ENCODE results near the gene ARHGEF19.
"Not testable (repeated sequence)": the region's sequence is repeated elsewhere in the genome, so short reads cannot be mapped to it uniquely, and the experiment has no call there.

The ARHGEF19 gene

DNA sequence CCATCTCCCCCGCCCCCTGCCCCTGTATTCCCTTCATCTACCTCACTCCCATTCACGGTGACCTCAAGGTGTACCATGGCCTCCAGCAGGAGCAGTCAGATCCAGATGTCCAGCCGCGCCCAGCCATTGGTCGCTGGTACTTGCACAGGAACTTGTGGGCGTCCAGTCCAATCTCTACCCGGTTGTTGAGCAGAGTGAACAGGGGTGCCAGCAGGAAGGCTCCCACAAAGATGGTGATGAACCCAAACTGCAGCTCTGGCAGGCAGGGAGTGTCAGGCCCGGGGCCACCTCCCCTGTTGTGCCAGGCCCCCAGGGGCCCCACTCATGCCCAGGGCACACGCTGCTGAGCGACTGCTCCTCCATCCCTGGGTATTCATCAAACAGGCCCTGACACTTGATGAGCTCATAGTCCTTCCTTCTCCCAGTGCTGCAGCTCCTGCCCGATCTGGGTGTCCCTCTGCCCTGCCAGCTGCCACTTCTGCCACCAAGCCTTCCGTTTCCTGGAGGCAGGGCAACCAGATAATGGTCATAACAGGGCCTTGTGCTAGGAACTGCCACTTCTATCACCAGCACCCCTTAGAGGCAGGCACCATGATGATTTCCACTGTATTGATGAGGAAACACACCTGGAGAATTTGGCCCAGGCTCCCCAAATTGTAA lies 5.7 kb upstream of the ARHGEF19 start:
- Histone ChIP-seq H3K36me3 (ENCODE audit: insufficient read depth, low read length) (no peaks in the 10 kb centered on the region), H3K9me3 (ENCODE audit: insufficient read depth, low read depth, low read length) (no peaks in the 10 kb centered on the region), H3K4me3 (ENCODE audit: low read length) (peak overlapping the region; percentile 55; the same call in 1 of the 2 replicates), H3K27me3 (ENCODE audit: insufficient read depth, low read length) (peaks cover 14% of the 10 kb centered on the region), H3K9ac (ENCODE audit: low read depth, low read length) (no peak overlapping the region), H3K4me1 (ENCODE audit: insufficient read depth, low read length) (peaks cover 15% of the 10 kb centered on the region), H3K27ac (ENCODE audit: low read depth, low read length) (no peak overlapping the region)
- WGBS = 84% methylated on average over 12 of the region's 12 CpGs

GRCh38 chr1:16217061-16217785 lies 4.8 kb upstream of the ARHGEF19 start:
- no peak overlapping the region for H3K9ac ChIP-seq (ENCODE audit: low read depth, low read length)
- 3% methylated on average over 46 of the region's 46 CpGs for WGBS
- no peak overlapping the region for H3K27ac ChIP-seq (ENCODE audit: low read depth, low read length)

GRCh38 chr1:16215882-16216753 lies 3.7 kb upstream of the ARHGEF19 start:
- peaks cover 14% of the 10 kb centered on the region for H3K27me3 ChIP-seq (ENCODE audit: insufficient read depth, low read length)
- H3K36me3 ChIP-seq (ENCODE audit: insufficient read depth, low read length) = no peaks in the 10 kb centered on the region
- H3K4me3 ChIP-seq (ENCODE audit: low read length) = peak overlapping the region; percentile 61
- H3K9ac ChIP-seq (ENCODE audit: low read depth, low read length) = no peak overlapping the region
- no peaks in the 10 kb centered on the region for H3K9me3 ChIP-seq (ENCODE audit: insufficient read depth, low read depth, low read length)
- peaks cover 31% of the 10 kb centered on the region for H3K4me1 ChIP-seq (ENCODE audit: insufficient read depth, low read length)
- H3K27ac ChIP-seq (ENCODE audit: low read depth, low read length) = no peak overlapping the region
- WGBS = 20% methylated on average over 33 of the region's 33 CpGs

More at GRCh38 chr1:16217061-16217785, 4.8 kb upstream of the ARHGEF19 start:
- Histone ChIP-seq H3K27me3 (ENCODE audit: insufficient read depth, low read length) (peaks cover 14% of the 10 kb centered on the region), H3K9me3 (ENCODE audit: insufficient read depth, low read depth, low read length) (no peaks in the 10 kb centered on the region), H3K4me3 (ENCODE audit: low read length) (peak overlapping the region; percentile 61), H3K4me1 (ENCODE audit: insufficient read depth, low read length) (peaks cover 22% of the 10 kb centered on the region), H3K36me3 (ENCODE audit: insufficient read depth, low read length) (no peaks in the 10 kb centered on the region)

DNA sequence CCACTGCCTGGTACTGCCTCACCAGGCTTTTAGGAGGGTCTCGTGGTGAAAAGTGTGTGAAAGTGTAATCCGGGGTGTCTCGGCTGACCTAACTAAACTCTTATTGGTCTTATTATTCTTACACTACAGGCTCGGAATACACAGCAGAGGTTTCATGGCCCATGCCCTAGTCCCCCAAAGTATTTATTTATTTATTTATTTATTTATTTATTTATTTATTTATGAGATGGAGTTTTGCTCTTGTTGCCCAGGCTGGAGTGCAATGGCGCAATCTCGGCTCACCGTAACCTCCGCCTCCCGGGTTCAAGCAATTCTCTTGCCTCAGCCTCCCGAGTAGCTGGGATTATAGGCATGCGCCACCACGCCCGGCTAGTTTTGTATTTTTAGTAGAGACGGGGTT lies 2.8 kb upstream of the ARHGEF19 start:
- H3K27ac ChIP-seq (ENCODE audit: low read depth, low read length); H3K36me3 ChIP-seq (ENCODE audit: insufficient read depth, low read length); H3K4me3 ChIP-seq (ENCODE audit: low read length); H3K9ac ChIP-seq (ENCODE audit: low read depth, low read length); H3K9me3 ChIP-seq (ENCODE audit: insufficient read depth, low read depth, low read length): not testable (repeated sequence)
- Histone ChIP-seq H3K4me1 (ENCODE audit: insufficient read depth, low read length) (peaks cover 32% of the 10 kb centered on the region), H3K27me3 (ENCODE audit: insufficient read depth, low read length) (peaks cover 14% of the 10 kb centered on the region)
- WGBS = 98% methylated on average over 12 of the region's 14 CpGs

GRCh38 chr1:16213544-16213943 lies 1.1 kb upstream of the ARHGEF19 start:
- not testable (repeated sequence) for H3K4me3 ChIP-seq (ENCODE audit: low read length); H3K27ac ChIP-seq (ENCODE audit: low read depth, low read length); H3K36me3 ChIP-seq (ENCODE audit: insufficient read depth, low read length); H3K9me3 ChIP-seq (ENCODE audit: insufficient read depth, low read depth, low read length); H3K9ac ChIP-seq (ENCODE audit: low read depth, low read length)
- WGBS = 91% methylated on average over 3 of the region's 3 CpGs
- peaks cover 32% of the 10 kb centered on the region for H3K4me1 ChIP-seq (ENCODE audit: insufficient read depth, low read length)
- H3K27me3 ChIP-seq (ENCODE audit: insufficient read depth, low read length) = peaks cover 14% of the 10 kb centered on the region

GRCh38 chr1:16213013-16213412 lies 561 bp upstream of the ARHGEF19 start:
- H3K9me3 ChIP-seq (ENCODE audit: insufficient read depth, low read depth, low read length) = no peaks in the 10 kb centered on the region
- peak overlapping the region; percentile 87 for H3K9ac ChIP-seq (ENCODE audit: low read depth, low read length)
- peak overlapping the region; percentile 29; the same call in 1 of the 2 replicates for H3K27ac ChIP-seq (ENCODE audit: low read depth, low read length)
- H3K27me3 ChIP-seq (ENCODE audit: insufficient read depth, low read length) = peaks cover 11% of the 10 kb centered on the region
- WGBS = 82% methylated on average over 3 of the region's 3 CpGs
- peaks cover 32% of the 10 kb centered on the region for H3K4me1 ChIP-seq (ENCODE audit: insufficient read depth, low read length)
- peak overlapping the region; percentile 64 for H3K4me3 ChIP-seq (ENCODE audit: low read length)
- H3K36me3 ChIP-seq (ENCODE audit: insufficient read depth, low read length) = no peaks in the 10 kb centered on the region

DNA sequence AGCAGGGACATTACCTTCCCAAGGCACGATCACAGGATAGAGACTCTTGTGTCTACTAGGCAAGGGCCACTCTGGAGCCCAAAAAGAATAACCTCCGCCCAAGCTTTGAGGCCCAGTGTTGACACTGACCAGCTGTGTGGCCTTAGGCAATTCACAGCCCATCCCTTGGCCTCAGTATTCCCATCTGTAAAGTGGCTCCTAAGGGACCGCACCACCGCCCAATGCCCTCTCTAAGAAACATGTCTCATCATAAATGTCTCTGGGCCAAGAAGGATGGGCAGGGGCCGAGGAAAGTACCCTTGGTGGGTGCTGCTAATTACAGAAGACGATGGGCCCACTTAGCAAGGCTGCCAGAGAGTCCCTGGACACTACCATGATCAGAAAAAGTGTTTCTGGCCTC lies 628 bp downstream of the ARHGEF19 start:
- Histone ChIP-seq H3K9ac (ENCODE audit: low read depth, low read length) (peak overlapping the region; percentile 87), H3K27me3 (ENCODE audit: insufficient read depth, low read length) (peaks cover 6% of the 10 kb centered on the region), H3K4me1 (ENCODE audit: insufficient read depth, low read length) (peaks cover 29% of the 10 kb centered on the region), H3K9me3 (ENCODE audit: insufficient read depth, low read depth, low read length) (no peaks in the 10 kb centered on the region), H3K27ac (ENCODE audit: low read depth, low read length) (peak overlapping the region; percentile 57), H3K4me3 (ENCODE audit: low read length) (peak overlapping the region; percentile 64), H3K36me3 (ENCODE audit: insufficient read depth, low read length) (no peaks in the 10 kb centered on the region)
- 95% methylated on average over 6 of the region's 6 CpGs for WGBS

- H3K4me1 ChIP-seq (ENCODE audit: insufficient read depth, low read length) = peaks cover 20% of the 10 kb centered on the region
- WGBS = 88% methylated on average over 4 of the region's 4 CpGs
- no peak overlapping the region for H3K27ac ChIP-seq (ENCODE audit: low read depth, low read length)
- H3K36me3 ChIP-seq (ENCODE audit: insufficient read depth, low read length) = no peaks in the 10 kb centered on the region
- no peak overlapping the region for H3K9ac ChIP-seq (ENCODE audit: low read depth, low read length)
- no peaks in the 10 kb centered on the region for H3K9me3 ChIP-seq (ENCODE audit: insufficient read depth, low read depth, low read length)
- H3K27me3 ChIP-seq (ENCODE audit: insufficient read depth, low read length) = no peaks in the 10 kb centered on the region
- no peak overlapping the region for H3K4me3 ChIP-seq (ENCODE audit: low read length)
Measured at GRCh38 chr1:16210581-16210980, 1.9 kb downstream of the ARHGEF19 start.

DNA sequence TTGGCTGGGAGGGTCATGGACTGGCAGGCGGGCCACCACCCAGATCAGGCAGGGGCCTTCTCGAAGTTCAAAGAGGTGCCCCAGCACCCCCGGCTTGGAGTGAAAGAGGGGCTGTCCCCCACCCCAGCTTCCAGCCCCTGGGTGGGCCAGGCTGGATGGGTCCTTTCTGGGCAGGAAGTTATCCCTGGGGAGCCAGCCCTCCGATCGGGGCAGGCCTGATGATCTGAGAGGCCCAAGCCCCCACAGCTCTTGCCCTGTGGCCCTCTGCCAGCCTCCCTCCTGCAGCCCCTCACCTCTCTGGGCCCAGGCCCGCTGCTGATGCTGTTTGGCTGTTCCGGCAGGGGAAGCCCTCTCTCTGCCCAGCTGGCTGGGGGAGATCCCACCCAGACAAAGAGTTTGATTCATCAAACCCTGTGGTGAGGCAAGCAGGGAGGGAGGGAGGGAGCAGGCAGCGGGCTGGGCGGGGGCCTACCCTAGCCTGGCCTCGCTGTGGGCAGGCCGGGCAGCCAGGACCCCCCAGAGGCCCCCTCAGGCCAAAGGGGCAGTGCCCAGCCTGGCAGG lies 2.5 kb downstream of the ARHGEF19 start:
- Histone ChIP-seq H3K27me3 (ENCODE audit: insufficient read depth, low read length) (no peaks in the 10 kb centered on the region), H3K27ac (ENCODE audit: low read depth, low read length) (no peak overlapping the region), H3K4me3 (ENCODE audit: low read length) (no peak overlapping the region), H3K9ac (ENCODE audit: low read depth, low read length) (no peak overlapping the region), H3K36me3 (ENCODE audit: insufficient read depth, low read length) (no peaks in the 10 kb centered on the region), H3K4me1 (ENCODE audit: insufficient read depth, low read length) (peaks cover 20% of the 10 kb centered on the region), H3K9me3 (ENCODE audit: insufficient read depth, low read depth, low read length) (no peaks in the 10 kb centered on the region)
- 84% methylated on average over 11 of the region's 11 CpGs for WGBS

DNA sequence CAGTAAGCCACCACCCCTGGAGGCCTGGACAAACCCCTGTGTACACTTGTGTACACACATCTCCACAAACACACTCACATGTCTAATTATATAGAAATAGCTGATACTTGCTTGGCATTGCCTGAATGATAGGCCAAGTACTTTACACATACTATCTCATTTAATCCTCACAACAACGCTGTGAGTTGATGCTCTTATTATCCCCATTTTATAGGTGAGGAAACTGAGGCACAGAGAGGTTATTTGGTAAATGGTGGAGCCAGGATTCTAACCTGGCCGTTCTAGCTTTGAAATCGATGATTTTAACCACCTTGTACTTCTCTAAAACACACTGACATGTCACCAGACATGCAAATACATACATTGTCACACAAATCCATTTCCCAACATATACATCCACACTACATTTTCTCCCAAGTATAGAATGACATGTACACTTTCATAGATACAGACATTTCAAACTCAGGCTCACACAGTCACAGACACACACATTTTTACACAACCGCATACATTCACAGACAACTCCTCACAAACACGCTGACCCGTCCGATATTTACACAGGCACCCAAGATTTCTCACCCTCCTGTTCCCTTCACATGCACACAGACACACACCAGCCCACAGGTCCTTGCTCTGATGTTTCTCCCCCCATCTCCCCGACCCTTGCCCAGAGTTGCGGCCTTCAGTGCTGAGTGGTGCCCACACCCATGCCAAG lies 3.2 kb downstream of the ARHGEF19 start:
- Histone ChIP-seq H3K36me3 (ENCODE audit: insufficient read depth, low read length) (peaks cover 6% of the 10 kb centered on the region), H3K27ac (ENCODE audit: low read depth, low read length) (no peak overlapping the region), H3K27me3 (ENCODE audit: insufficient read depth, low read length) (no peaks in the 10 kb centered on the region), H3K4me3 (ENCODE audit: low read length) (no peak overlapping the region), H3K9me3 (ENCODE audit: insufficient read depth, low read depth, low read length) (no peaks in the 10 kb centered on the region), H3K4me1 (ENCODE audit: insufficient read depth, low read length) (peaks cover 20% of the 10 kb centered on the region), H3K9ac (ENCODE audit: low read depth, low read length) (no peak overlapping the region)
- 92% methylated on average over 8 of the region's 9 CpGs for WGBS
